NOMO-1 treated with dmso at 0.1 percent for 144 hours (cell line): ENCODE data around the gene CPSF4L.
"Not testable (repeated sequence)": the region's sequence is repeated elsewhere in the genome, so short reads cannot be mapped to it uniquely, and the experiment has no call there.

Source experiments
- DNase-seq: peaks from one replicate; lab custom pipeline; 2025; ENCODE audit not compliant: unreplicated experiment; lab: John Stamatoyannopoulos, UW

The CPSF4L gene

DNA sequence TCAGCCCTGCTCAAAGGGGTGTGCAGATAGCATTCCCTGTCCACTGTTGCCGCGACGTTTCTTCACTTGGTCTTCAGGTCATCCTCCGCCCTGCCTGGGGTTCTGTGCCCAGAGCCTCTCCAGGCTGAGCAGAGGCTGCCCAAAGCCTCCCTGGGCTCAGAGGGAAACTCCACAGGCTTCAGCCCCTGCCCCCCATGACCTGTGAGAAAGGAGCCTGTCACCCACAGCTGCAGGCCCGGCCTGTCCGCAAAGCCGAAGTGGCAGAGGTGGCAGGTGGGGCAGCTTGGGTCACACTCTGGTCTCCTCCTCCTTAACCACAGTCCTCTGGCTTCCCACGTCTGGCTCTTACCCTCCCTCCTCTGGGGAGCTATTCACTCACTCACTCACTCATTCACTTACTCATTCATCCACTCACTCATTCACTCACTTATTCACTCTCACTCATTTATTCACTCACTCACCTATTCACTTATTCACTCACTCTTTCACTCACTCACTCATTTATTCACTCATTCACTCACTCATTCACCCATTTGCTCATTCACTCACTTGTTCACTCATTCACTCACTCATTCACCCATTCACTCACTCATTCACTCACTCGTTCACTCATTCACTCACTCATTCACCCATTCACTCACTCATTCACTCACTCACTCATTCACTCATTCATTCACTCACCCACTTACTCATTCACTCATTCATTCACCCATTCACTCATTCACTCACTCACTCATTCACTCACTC is 7.1 kb upstream of the CPSF4L start:
- no peak for DNase-seq

DNA sequence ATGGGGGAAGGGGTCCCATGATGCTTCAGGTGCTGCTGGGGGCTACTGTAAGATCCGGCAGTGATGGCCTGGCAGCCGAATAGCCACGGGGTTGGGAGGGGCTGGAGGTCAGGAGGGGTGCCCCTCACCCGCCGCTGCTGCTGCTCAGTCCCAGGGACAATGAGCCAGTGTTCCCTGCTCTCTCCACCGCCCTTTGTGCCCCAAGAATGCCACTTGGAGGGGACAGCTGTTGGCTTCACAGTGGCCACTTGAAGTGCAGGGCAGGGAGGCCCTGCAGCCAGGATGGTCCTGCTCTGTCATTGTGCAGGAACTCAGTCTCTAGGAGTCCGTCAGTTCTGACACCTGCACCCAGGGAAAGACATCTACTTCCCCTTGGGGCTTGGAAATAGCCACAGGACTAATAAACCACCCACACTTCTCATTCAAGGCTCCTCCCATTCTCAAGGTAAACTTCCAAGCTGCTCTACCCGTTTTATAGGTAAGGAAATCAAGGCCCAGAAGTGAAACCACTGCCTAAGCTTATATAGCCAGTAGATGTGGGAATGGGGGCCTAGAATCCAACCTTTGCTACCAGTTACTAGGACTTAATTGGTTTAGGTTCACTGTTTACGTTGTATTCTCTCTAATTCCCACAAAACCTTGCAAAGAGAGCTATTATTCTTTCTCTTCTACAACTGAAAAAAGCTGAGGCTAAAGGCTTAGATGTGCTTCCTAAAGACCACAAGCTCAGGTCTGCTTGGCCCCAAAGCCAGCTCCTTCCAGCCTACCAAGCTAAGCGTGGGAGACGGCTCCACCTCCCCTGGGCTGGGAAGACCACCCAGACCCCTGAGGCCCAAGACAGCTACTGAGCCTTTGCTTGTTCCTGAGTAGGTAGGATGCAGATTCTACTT is 6.2 kb upstream of the CPSF4L start:
- no peak for DNase-seq

DNA sequence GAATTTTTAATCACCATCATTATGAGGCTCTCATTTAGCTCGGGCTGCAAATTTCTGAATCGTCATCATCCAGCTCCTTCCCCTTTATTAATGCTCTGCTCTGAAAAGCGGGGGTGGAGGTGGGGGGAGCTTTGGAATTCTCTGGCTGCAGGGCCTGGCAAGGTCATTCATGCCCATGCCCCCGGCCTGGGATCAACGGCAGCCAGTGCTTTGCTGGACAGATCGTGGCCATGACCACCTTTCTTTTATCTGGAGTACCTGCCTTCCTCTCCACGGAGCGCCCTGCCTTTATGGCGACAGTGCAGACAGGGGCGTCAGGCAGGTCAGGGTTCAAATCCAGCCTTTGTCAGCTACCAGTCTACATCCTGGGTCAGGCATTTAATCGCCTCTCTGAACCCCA is 5.1 kb upstream of the CPSF4L start:
- DNase-seq: no peak

DNA sequence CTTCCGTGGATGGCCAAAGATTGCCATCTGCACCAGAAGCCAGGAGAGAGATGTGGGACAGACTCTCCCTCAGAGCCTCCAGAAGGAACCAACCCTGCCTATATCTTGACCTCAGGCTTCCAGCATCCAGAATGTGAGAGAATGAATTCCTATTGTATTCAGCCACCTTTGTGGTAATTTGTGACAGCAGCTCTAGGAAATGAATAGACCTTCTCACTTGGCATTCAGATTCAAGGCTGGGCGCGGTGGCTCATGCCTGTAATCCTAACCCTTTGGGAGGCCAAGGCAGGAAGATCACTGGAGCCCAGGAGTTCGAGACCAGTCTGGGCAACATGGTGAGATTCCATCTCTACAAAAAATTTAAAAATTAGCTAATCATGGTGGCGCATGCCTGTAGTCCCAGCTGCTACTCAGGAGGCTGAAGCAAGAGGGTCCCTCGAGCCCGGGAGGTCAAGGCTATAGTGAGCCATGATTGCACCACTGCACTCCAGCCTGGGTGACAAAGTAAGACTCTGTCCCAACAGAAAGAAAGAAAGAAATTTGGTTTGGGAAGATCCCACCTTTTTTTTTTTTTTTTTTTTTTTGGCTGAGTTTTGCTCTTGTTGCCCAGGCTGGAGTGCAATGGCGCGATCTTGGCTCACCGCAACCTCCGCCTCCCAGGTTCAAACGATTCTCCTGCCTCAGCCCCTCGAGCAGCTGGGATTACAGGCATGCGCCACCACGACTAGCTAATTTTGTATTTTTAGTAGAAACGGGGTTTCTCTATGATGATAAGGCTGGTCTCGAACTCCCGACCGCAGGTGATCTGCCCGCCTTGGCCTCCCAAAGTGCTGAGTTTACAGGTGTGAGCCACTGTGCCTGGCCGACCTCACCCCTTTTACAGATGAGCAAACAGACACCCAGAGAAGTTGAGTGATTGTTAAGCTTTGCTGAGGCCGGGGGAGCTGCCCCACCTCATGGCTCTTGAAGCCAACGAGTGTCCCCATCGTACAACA is 4.3 kb upstream of the CPSF4L start:
- no peak for DNase-seq

DNA sequence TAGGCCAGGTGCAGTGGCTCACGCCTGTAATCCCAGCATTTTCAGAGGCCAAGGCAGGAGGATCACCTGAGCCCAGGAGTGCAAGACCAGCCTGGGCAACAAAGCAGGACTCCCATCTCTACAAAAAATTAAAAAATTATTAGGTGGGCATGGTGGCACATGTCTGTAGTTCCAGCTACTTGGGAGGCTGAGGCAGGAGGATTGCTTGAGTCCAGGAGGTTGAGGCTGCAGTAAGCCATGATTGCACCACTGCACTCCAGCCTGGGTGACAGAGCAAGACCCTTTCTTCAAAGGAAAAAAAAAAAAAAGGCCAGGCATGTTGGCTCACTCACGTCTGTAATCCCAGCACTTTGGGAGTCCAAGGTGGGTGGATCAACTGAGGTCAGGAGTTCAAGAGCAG is 2.8 kb upstream of the CPSF4L start:
- DNase-seq: not testable (repeated sequence)

DNA sequence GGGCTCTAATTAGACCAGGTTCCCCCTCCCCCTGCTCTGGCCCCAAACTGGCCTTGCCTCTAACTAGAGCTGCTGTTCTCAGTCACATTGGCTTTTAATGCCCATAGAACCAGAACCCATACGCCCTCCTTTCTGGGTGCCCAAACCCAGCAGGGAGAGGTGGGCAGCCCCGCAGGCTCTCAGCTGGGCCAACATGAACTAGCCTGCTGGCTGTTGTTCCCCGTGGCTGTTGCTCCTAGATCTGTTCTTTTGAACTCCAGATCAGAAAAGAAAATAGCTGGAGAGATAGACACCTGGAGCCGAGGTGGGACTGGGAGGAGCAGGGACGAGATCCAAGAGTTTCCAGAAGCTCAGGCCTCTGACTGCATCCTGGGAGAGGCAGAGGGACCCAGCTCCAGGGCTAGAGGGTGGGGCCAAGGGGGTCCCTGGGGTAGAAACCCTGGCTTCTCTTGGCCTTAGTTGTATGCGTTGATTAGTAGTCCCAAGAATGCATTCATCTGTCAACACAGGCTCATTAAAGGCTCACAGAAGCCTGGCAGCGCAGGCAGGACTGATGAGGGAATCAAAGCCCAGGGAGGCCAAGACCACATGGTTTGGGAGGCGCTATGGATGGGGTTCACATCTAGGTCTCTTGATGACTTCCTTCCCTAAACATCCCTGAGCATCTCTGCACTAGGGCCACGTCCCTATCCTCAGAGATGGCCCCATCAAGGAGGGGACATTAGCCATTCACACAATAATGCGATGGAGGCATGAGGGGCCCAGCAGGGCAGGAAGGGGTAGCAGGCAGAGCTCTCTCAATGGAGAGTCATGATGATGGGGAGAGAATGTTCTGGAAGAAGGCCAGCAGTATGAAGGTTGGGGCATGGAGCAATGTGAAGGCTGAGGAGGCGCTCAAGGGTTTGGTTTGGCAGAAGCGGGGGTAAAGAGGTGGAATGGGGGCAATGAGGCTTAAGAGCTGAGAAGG is 1.3 kb upstream of the CPSF4L start:
- no peak for DNase-seq

DNA sequence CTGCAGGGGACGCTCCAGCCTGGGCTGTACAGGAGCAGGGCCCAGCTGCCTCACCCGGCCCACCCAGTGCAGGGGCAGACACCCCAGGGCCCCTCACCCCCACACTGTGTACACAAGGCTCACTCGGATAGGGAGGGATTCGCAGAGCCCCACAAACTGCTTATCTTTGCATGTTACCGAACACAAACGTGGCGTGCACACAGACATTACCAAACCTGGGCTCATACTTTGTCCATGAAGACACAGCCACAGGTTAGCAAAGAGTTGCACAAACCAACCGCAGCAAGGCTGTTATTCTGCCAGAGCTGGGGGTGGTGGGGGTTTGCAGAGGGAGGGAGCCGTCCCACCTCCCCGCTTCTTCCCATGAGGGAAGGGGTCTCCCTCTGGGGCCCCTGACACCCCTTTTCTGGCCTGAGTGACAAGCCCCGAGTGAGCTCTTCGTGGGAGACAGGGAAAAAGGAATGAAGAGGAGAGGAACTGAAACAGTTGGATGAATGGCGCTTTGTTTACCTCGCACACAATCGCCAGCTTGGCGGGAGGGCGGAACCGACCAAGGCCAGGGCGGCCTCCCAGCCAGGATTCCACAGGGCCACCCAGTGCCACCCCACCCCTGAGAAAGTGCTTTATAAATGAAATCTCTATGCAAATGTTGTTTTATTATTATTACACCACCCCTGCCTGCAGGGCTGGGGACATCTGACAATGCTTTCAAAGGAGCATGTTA is 434 bp upstream of the CPSF4L start:
- DNase-seq: peak; percentile 78

DNA sequence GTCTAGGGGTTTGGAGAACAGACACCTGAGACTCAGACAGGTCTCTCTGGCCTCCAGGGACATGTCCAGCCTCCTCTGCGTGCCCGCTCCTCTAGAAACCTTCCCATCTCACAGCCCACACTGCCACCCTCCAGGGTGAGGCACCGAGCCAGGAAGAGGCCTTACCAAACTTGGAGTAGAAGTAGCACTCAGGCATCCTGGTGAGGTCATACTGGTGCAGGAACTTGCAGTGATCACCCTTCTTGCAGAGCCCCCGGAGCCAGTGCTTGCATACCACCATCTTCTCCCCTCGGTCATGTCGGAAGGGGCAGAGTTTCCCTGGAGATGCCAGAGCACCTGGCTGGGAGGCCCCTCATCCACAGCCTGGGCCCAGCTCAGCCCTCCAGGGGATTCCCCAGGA is 4.2 kb downstream of the CPSF4L start:
- no peak for DNase-seq

DNA sequence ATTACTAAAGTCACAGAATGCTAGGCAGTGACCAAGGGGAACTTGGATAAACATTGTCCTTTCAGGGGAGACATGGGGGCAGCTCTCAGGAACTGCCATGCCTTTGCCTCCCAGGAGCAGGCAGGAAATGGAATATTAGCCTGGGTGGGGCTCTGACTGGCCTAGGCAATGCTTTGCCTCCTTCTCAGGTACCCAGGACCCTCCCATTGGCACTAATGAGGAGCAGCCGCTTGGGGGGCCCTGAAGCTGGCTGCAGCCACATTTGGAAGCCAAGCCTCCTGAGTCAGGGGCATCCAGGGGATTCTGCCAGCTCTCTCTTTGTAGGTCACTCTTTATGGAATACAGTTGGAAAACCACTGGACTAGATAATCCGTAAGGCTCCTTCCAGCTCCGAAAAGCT is 5.5 kb downstream of the CPSF4L start:
- DNase-seq: no peak

DNA sequence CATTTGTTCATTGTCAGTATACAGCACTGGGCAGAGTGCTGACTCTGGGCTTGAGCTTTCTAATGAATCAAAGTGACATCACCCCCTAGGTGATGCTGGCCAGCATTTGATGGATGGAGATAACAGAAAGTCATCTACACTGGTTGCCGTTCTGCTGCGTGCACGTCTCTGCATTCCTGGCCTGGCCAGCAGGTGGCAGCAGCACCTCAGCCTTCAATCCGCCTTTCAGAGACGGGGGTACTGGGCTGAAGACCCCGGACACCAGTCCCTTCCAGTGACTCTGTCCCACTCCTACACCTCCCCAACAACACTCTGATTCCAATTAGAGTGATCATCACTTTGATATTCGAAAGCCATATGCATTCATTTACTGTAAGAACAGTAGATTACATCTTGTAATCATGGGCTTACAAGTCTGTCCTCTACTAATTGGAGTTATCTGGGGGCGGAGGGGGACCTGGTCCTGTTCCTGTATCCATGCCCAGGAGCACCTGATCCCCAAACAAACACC is 6.0 kb downstream of the CPSF4L start:
- DNase-seq: no peak

DNA sequence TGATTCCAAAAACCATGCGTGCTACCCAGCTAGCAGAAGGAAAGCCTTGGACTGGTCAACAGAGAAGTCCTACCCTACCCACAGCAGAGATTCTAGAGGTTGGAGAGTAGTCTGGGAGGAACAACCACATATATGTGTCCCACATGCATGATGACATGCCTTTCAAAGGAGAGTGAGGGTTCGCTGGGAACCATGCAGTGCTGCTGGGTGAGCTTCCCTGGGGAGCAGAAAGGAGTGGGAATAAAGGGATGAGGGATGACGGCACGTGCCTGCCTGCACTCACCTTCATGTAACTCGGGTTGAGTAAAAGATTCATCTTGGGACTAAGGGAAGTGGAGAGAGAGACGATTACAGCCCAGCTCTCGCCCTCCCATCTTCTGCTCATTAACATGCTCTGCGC is 9.8 kb downstream of the CPSF4L start:
- no peak for DNase-seq

DNA sequence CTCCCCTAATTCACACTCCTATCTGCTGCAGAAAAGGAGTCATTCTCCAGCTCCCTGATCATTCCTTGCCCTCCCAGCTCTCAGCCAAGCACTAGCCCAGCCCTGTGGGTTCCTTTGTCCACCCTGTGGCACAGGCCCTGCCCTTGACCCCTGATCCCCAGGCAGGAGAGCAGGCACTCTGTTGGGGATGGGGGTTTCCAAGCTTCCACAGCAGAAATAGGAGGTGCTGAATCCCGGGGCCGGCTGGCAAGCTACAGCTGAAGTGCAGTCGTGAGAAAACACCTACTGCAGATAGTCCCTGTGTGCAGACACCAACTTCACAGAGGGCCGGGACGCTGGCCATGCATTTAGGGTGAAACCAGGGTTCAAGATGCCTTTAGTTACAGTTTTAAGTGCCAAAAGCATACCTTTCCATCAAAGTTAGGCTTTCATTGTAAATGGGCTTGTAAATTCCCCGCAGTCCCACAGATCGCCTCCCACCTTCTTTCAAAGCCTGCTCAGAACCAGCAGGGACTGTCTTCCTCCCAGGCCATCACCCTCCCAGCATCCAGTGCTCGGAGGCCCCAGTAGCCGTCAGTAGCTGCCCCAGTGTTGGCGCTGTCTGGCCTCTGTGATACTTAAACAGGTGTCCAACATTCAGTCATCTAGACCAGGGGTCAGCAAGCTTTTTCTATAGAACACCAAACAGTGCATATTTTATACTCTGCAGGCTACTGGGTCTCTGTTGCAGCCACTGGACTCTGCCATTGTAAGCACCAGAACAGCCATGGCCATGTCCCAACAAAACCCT is 10.6 kb downstream of the CPSF4L start:
- no peak for DNase-seq

DNA sequence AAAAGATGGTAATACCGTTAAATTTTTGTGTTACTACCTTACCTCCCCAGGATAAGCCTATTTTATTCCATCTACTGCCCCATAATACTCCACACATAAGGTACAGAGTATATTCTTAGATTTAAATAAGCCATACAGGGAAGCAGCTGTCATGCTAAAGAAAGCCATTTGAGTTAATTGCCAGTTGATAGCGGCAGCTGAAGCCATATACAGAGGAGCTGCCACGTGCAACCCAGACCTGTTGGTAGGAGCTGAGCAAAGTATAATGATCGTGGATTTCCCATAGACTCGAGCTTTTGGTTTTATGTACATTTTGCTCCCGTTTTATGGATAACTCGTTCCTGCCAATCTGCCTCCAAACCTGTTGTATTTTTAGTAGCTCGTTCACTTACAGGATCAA is 12.0 kb downstream of the CPSF4L start:
- DNase-seq: no peak

DNA sequence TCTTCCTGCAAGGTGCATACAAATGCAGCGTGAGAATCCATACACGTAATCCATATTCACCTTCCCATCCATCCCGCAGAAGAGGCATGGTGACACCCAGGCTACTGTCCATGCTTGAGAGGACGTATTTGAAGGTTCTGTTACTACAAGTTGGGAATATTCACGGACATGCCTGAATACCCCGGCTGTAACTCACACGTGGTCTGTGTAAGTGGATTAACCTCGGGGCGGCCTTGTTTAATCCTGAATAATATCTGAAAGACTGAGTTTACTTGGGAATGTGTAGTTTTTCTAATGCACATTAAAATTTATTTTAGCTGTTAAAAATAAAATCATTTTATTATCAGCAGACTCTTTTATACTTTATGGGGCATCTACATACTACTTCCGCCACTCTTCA is 13.1 kb downstream of the CPSF4L start:
- DNase-seq: no peak

DNA sequence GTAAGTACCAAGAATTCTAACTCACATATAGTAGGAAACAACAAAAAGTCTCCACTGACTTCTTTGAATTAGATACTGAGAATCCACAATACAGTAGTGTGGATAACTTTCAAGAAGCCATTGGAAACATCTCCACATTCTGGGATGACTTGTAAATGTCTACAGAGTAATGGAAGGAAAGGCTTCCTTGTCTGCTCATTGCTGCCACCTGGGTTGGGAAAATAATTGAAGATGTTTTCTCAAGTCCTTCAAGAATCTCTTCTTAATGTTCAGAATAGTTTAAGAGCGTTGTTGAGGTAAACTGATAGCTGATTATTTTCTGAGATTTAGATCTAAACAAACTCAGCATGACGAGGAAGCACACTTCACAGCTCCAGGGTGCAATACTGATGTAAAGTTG is 14.0 kb downstream of the CPSF4L start:
- no peak for DNase-seq

DNA sequence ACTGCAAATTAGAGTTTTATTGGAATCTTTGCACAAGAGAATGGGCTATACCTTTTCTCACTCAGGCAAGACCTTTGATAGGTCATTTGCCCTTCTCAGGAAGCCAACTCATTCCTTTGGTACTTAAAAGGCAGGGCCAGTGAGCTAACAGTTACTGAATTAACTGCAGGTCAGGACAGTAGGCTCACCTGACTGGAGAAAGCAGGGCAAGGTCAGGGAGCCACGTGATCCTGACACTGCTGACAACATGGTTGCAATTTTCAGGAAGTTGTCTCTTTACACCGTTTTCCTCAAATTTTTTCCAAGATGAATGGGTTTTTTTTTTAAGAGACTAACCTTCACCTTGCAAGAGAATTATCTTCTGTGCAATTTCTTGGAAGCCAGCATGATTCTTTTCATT is 21.1 kb downstream of the CPSF4L start:
- no peak for DNase-seq

DNA sequence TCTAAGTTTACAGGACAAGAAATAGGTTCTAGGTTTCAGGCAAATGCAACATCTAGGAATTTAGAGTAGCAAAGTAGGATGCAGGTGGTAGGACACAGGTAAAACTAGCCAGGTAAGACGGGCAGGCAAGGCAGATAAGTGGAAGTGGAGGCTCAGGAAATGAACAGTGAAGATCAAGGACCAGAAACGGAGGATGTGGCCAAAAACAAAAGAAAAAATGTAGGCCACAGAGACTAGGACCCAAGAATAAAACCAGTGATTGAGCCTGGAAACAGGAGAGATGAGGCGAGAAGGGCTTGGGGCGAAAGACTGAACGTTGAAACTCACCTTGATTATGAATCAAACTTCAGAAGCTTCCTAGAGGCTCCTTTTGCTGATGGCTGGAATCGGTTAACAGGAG is 24.0 kb downstream of the CPSF4L start:
- DNase-seq: no peak

DNA sequence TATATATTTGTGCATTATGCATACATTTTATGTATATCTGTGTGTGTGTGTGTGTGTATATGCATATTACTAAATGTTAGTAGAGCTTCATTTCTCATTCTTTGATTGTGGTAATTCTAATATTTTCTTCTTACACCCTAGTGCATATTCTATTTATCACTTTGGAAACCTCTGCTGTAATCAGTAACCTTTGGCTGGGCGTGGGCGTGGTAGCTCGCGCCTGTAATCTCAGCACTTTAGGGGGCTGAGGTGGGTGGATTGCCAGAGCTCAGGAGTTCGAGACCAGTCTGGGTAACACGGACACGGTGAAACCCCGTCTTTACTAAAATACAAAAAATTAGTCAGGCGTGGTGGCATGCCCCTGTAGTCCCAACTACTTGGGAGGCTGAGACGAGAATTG is 26.9 kb downstream of the CPSF4L start:
- no peak for DNase-seq
